ENCODE results near the gene TMEM151B.

Gene TMEM151B

GRCh38 chr6:44304282-44305199 lies 34.3 kb downstream of the TMEM151B start:
- TF ChIP-seq, protein P1, sequence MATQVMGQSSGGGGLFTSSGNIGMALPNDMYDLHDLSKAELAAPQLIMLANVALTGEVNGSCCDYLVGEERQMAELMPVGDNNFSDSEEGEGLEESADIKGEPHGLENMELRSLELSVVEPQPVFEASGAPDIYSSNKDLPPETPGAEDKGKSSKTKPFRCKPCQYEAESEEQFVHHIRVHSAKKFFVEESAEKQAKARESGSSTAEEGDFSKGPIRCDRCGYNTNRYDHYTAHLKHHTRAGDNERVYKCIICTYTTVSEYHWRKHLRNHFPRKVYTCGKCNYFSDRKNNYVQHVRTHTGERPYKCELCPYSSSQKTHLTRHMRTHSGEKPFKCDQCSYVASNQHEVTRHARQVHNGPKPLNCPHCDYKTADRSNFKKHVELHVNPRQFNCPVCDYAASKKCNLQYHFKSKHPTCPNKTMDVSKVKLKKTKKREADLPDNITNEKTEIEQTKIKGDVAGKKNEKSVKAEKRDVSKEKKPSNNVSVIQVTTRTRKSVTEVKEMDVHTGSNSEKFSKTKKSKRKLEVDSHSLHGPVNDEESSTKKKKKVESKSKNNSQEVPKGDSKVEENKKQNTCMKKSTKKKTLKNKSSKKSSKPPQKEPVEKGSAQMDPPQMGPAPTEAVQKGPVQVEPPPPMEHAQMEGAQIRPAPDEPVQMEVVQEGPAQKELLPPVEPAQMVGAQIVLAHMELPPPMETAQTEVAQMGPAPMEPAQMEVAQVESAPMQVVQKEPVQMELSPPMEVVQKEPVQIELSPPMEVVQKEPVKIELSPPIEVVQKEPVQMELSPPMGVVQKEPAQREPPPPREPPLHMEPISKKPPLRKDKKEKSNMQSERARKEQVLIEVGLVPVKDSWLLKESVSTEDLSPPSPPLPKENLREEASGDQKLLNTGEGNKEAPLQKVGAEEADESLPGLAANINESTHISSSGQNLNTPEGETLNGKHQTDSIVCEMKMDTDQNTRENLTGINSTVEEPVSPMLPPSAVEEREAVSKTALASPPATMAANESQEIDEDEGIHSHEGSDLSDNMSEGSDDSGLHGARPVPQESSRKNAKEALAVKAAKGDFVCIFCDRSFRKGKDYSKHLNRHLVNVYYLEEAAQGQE (IDR thresholded peaks at IDR 0.05; ENCODE audit: low read depth), result no peak
- TF ChIP-seq TCF12 (IDR thresholded peaks at IDR 0.05; ENCODE audit: low read depth) (no peak), CEBPB (IDR thresholded peaks at IDR 0.05) (no peak), USF1 (IDR thresholded peaks at IDR 0.05) (no peak), RAD21 (IDR thresholded peaks at IDR 0.05; ENCODE audit: low read depth) (peak; percentile 36; the same call in 1 of the 2 replicates), CREB1 (IDR thresholded peaks at IDR 0.05; ENCODE audit: low read depth) (no peak), TEAD4 (IDR thresholded peaks at IDR 0.05) (no peak), YY1 (IDR thresholded peaks at IDR 0.05; ENCODE audit: low read depth) (peak; percentile 49; the same call in 1 of the 2 replicates), NFIC (IDR thresholded peaks at IDR 0.05) (no peak), TAF1 (IDR thresholded peaks at IDR 0.05; ENCODE audit: low read depth) (no peak), ZBTB7A (IDR thresholded peaks at IDR 0.05; ENCODE audit: low read depth) (0 out of 2 replicates have a peak, but pooled peaks have one; percentile 61)

DNA sequence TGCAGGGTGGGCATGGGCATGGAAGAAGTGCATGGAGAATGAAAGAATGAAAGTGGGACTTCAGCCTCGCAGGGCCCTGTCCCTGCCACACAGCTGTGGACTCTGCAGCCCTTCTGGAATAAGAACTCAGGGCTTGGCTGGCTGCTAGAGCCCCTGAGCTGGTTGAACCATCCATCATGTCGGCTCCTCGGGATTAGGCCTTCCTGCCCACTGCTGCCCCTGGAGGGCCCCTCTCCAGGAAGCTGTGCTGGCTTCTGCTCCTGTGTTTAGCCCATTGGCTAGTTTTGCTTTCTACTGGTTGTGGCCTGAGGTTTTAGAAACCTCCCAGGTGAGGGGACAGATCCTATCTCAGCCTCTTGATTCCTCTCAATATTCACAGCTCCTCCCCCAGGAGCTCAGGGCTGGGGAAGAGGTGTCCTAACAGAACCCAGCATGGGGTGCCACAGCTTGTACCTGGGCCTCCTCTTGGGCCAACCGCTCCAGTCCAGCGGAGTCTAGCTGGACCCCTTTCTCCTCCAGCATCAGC lies 35.0 kb downstream of the TMEM151B start:
- no peak for TF ChIP-seq ZBTB7A (IDR thresholded peaks at IDR 0.05; ENCODE audit: low read depth)

DNA sequence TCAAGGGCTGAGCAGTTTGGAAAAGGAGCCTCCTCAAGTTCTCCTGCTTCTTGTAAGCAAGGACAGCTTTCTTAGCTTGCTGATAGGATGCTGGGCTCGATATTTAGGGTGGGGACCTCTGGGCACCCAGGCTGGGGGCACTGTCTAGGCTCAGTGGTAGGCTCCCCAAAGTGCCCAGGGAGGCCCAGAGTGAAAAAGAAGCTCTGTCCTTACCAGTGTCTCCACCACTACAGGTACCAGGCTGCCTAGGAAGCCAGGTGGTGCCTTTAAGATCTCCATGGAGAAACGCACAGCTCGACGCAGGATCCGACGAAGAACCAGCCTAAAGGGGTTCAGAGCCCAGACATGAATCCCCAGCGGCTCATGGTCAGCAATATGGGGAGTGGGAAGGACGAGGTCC lies 36.5 kb downstream of the TMEM151B start:
- no peak for TF ChIP-seq CREB1 (IDR thresholded peaks at IDR 0.05; ENCODE audit: low read depth)

DNA sequence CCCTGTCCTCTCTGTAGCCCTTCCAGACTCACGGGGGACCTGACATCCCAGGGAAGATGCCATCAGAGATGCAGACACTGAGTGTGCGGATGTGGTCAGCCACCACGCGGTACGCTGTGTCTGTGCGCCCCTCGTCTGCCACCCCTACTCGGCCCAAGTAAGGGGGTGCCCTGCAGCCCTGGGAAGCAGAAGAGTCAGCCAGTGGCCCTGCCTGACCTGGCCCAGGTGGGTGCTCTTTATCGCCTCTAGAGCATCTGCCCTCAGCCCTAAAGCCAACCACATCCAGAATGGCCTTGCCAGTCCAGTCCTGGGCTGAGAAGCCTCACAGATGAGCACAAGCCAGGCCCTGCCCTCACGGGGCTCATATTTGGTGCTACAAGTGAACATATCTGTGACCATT lies 37.0 kb downstream of the TMEM151B start:
- TF ChIP-seq ZBTB7A (IDR thresholded peaks at IDR 0.05; ENCODE audit: low read depth) (no peak), MAX (IDR thresholded peaks at IDR 0.05) (no peak), CEBPB (IDR thresholded peaks at IDR 0.05) (no peak)

- TF ChIP-seq TEAD4 (IDR thresholded peaks at IDR 0.05) (no peak), NFIC (IDR thresholded peaks at IDR 0.05) (no peak)
These were observed 38.8 kb downstream of the TMEM151B start for GRCh38 chr6:44309092-44309491.

DNA sequence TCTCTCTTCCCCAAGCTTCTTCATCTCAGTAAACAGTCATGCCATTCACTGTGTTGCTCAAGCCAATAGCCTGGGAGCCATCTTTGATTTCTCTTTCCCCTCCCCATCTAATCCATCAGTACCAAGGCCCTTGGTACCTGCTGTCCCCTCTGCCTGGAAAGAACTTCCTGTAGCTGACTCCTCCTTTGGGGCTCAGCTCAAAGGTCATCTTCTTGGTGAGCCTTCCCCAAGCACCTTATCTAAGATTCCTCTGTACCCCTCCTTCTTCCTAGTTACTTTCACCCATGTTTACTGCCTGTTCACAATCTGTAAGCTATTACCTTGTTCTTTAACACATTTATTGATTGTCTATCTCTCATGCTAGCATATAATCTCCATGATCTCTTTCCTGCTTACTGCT lies 39.4 kb downstream of the TMEM151B start:
- TF ChIP-seq TCF12 (IDR thresholded peaks at IDR 0.05; ENCODE audit: low read depth) (no peak), EGR1 (IDR thresholded peaks at IDR 0.05) (no peak), FOXM1 (IDR thresholded peaks at IDR 0.05; ENCODE audit: borderline replicate concordance, low read depth) (no peak), MAX (IDR thresholded peaks at IDR 0.05) (no peak), EP300 (IDR thresholded peaks at IDR 0.05; ENCODE audit: borderline replicate concordance) (no peak), TAF1 (IDR thresholded peaks at IDR 0.05; ENCODE audit: low read depth) (no peak), USF1 (IDR thresholded peaks at IDR 0.05) (no peak), RAD21 (IDR thresholded peaks at IDR 0.05; ENCODE audit: low read depth) (no peak), TEAD4 (IDR thresholded peaks at IDR 0.05) (no peak), CREB1 (IDR thresholded peaks at IDR 0.05; ENCODE audit: low read depth) (no peak), NFIC (IDR thresholded peaks at IDR 0.05) (no peak)
- TF ChIP-seq, protein P1 (IDR thresholded peaks at IDR 0.05; ENCODE audit: low read depth), result no peak

DNA sequence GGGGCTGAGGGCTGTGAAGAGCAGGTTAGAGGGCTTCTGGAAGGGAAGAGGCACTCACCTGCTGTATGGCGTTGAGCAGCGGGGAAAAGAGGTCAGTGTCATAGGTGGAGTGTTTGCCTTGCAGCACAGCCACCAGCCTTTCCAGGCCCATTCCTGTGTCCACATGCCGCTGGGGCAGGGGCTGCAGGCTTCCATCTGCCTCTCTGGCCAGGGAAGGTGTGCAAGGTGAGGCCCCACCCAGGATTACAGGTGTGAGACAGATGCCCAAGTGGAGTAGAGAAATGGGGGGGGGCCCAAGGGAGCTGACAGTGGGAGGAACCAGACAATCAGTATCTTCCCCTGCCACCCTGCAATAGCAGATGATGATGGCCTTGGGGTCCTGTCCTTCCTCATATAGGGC lies 40.0 kb downstream of the TMEM151B start:
- TF ChIP-seq EP300 (IDR thresholded peaks at IDR 0.05; ENCODE audit: borderline replicate concordance) (no peak), TCF12 (IDR thresholded peaks at IDR 0.05; ENCODE audit: low read depth) (no peak), CEBPB (IDR thresholded peaks at IDR 0.05) (no peak), RAD21 (IDR thresholded peaks at IDR 0.05; ENCODE audit: low read depth) (no peak)
